ENCODE results near the gene LDHD.

The LDHD gene

DNA sequence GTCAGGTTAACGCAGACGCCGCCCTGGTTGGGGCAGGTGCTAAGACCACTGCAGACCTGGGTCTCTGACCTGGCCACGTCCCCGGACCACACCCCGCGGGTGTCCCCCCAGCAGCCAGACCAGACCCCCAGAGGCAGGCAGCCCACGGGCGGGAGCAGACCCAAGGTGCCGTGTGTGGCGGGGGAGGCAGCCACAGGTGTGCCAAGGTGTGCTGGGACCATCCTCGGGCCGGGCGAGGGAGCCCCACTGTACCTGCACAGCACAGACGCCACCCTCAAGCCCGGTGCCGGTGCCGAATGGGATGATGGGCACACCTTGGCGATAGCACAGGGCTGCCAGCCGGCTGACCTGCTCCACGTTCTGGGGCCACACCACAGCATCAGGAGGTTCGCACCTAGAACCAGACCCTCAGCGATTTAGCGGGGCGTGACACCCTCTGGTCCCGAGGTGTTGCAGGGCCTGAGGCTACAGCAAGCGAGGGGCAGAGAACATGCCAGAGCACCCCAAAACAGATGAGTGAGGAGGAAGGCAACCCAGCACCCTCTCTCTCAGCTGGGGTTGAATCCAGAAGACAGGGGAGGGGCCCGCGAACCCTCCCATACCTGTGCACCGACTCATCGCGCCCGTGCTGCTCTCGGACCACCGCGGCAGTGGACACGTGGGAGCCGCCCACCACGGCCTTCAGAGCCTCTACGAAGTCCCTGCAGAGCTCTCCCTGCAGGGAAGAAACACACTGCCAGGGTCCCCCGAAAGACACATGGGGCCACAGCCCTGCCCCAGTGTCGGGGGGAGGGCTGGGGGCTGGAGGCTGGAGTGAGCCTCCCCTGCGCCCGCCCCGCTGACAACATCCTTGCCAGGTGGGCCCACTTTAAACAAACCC lies 1.4 kb downstream of the LDHD start:
- no peak for DNase-seq (ENCODE audit: insufficient read length, low spot score)
- FAIRE-seq = no peak

DNA sequence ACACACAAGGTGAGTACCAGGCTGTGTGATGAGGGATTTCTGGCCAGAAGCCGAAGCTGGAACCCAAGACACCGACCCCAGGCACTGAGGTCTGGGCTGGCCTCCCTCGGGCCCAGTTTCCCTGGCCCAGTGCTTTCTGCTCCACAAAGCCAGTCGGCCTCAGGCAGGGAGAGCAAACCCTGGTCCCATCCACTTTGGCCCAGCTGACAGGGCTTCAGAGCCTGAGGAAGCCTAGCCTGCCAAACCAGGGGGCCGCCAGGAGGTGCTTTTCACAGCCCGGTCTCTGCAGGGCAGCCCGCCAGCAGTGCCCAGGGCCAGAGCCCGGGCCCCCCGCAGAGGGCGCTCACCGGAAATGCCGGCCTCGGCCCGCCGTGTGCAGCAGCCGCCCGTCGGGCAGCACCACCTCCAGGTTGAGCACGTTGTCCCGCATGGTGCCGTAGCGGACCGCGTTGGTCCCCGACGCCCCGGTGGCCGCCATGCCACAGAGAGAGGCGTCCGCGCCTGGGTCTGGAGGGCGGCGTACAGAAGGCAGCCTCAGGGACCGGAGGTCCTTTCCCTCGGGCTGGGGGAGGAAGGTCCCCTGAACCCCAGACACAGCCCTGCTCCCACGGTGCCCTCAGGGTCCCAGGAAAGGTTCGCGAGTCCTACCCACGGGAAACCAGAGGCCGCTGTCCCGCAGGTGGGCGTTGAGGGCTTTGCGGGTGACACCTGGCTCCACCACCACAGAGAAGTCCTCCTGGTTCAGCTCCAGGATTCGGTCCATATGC lies 2.2 kb downstream of the LDHD start:
- FAIRE-seq (no peak), DNase-seq (ENCODE audit: insufficient read length, low spot score) (no peak)

DNA sequence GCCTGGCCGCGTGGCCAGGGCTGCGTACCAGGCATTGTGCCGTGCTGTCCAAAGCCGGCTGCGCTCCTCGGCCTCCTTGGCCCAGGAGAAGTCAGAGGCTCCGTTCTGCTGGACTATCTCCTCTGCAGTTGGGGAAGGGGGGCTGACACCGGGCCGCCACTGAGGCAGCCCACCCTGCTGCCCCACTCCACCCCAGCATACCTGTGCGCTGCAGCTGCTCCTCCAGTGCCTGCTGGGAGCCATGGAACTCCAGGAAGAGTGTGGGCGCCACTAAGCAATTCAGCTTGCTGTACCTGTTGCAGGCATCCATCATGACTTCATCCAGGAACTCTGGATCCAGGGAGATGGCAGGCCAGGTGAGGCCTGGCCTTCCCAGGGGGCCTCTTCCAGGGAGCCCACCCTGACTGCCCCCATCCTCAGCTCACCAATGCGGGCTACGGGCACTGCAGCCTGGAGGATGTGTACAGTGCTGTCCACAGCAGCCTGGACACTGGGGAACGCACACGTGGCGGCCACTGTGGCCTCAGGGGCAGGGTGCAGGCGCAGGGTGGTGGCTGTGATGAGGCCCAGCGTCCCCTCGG lies 2.9 kb downstream of the LDHD start:
- DNase-seq (ENCODE audit: insufficient read length, low spot score) = no peak
- FAIRE-seq = no peak

DNA sequence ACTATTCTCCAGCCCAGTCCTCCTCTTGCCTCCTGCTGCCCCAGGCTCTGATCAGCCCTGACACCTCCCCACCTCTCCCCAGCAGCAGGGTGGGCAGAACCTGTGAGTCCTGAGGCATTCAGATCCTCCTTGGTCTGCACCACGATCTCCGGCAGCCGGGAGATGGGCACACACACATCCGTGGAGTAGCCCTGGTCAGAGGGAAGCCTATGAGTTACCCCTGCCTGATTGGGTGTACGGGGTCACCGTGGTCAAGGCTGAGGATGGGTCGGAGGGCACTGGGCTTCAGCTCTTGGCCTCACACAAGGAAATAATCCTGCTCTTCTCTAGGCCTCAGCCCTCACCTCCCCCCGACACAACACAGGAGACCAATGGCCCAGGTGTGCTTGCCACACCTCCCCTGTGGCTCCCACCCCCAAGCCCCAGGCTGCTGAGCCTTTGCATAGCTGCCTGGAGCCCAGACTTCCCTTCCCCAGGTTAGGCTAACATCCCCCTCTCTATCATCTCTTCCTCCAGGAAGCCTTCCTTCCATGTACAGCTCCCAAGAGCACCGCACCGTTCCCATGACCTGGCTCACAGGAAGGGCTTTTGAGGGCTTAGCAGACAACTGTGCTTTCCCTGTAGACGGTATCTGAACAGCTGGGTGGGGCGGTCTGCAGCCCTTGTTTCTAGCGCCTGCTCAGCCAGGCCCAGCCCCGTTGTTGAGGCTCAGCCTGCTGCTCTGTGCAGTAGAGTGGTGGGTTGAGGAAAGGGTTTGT lies 3.7 kb downstream of the LDHD start:
- DNase-seq (ENCODE audit: insufficient read length, low spot score) (no peak), FAIRE-seq (no peak)

DNA sequence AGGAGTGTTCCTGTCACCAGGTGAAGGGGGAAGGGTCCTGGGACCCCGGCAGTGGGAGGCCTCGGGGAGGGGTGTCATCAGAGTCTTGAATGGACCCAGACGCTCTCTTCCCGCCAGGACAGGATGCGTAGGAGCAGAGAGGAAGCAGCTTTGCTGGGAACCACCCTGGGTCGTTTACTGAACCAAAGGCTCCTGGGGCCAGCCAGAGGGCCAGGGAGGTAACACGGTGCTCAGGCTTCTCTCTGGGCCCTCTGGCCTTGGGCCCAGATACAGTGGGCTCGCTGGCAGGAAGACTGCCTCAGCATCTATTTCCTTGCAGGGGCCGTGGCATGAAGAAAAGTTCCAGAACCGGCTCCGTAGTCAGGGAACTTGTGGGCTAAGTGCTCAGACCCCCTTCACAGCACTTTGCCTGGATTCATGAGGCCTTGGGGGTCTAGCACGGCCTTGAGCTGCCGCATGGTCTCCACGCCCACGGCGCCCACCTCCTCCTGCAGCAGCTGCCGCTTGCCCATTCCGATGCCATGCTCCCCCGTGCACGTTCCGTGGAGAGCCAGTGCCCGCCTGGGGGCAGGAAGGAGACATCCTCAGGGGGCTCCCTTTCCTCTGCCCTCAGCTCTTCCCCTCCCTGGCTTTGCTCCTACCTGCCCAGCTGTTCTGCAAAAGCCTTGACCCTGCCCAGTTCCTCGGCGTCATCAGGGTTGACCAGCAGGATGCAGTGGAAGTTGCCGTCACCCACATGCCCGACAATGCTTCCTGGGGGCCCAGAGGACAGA lies 4.4 kb downstream of the LDHD start:
- DNase-seq (ENCODE audit: insufficient read length, low spot score) = no peak

DNA sequence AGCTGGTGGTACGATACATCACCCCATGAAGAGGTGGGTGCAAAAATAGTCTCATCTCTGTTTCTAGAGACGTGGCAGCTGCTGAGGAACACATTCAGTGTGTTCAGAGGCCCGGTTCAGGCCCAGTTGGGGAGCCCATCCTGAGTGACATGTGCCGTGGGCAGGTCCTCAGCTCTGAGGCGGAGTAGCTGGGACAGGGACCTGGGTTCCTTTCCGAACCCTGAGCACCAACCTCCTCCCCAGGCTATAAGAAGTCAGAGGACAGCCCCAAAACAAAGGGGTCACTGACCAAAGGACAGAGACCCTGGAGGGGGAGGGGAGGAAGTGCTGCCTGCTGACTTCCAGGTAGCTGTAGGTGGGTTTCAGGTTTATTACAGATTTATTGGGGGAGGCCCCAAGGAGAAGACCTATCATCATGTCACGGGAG lies 5.1 kb downstream of the LDHD start:
- FAIRE-seq = no peak
- no peak for DNase-seq (ENCODE audit: insufficient read length, low spot score)

More for the DNA sequence above, 4.4 kb downstream of the LDHD start:
- no peak for FAIRE-seq

DNA sequence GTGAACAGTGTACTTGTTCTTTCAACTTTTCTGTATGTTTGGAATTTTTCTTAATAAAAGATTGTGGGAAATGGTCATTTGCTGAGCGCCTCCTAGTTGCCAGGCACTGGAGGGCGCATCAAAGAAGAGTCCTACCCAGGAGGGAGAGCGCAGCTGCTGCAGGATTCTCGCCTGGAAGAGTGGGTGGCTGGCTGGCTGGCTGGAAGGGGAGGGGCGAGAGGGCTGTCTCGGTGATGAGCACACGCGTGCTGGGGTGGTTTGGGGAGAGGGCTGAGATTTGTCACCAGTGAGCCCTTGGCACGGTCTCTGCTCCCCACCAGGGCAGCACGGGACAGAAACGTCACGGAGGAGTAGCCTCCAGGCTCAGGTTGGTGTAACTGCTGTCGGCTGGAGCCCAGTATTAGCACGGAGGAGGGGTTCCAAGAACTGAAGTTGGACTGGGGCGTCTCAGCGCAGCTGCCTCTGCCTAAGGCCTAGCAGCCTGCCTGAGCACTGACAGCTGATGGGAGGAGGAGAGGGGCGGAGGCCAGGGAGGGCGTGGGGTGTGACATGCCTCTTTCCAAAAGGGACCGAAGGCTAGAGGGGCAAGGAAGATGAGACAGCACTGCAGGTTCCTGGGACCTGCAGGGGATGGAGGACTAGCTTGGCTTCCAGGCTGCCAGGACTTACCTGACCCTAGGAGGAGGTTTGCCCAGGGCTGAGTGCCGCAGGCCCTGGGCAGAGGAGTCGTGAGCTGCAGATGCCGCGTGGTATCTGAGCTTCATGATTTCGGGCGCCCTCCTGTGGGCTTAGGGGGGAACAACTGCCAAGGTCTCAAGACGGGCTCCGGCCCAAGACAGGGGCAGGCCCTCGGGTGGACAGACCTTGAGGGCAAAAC lies 5.7 kb downstream of the LDHD start:
- FAIRE-seq = peak; percentile 98
- peak; percentile 94 for DNase-seq (ENCODE audit: insufficient read length, low spot score)

DNA sequence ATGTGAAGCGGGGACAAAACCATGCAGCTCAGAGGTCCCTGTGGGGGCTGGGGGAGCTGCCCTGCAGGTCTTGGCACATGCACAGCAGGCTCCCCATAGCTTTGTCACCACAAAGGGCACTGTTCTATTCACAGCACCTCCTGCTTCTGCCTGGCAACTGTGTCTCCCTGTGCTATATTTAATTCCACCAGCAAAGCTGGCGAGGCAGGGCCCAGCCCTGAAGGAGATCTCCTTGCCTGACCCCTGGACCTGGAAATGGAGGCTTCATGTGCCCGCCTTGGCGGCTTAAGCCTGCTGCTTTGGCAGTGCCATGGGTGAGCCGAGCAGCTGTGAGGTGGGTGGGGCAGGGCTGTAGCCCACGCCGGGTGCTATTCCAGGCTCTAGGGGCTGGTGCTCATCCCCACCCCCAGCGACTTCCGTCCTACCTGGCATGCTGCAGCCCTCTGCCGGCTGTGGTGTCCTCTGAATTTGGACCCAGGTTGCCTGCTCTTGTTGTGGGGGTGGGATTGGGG lies 6.8 kb downstream of the LDHD start:
- peak; percentile 20 for FAIRE-seq

DNA sequence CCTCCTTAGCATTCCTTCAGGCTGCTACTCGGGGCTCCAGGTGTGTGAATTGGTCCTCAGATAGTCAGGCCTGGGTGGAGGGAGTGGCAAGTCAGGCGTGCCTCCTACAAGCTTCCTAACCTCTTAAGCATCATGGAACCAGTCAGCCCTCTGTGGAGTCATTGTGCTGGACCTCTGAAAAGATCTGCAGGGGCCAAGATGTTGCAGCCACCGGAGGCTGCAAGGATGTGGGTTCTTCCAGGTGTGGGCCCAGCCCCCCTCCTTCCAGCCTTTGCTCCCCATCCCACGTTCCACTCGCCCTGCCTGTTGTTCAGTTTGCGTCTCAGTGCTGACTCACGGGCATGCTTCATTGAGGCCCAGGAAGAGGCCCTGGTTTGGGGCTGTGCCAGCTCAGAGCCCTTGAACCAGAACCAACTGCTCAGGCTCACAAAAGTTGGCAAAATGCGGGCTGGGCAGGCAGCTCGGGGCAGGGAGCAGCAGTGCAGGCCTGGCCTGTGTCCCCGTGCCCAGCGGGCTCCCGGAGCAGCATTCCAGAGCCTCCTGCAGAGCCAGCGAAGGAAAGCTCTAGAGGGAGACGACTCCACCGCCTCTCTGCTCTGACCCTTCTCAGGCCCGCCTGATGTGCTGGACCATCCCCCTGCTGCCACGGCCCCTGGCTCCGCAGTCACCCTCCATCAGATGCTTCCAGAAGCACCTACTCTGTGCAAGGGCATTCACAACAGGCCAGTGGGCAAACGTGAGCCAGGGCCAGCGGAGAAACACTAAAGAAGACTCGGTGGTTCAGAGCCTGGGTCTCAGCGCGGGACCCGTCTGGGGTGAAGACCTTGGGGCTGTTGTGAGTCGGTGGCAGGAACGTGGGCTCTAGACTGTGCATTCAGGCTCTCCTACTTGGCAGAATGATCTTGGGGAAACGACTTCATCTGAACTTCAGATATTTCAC lies 7.5 kb downstream of the LDHD start:
- DNase-seq (ENCODE audit: insufficient read length, low spot score) (peak; percentile 91), FAIRE-seq (peak; percentile 92)

More for the DNA sequence above, 6.8 kb downstream of the LDHD start:
- no peak for DNase-seq (ENCODE audit: insufficient read length, low spot score)

DNA sequence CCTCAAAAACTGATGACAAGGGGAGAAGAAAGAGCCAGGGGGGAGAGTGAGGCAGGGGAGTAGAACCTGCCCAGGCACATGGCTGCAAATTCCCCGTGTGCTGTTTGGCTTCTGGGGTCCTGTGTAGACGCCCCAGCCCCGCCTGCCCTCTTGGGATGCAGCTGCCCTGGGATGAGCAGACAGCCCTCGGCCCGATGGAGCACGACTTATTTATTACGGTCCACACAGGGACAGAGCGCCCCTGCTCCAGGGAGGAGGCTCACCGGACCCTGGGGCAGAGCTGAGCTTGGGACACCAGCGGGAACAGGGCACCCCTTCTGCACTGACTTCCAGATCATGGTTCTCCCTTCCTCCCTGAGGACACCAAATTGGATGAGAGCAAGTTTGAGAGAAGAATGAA lies 9.1 kb downstream of the LDHD start:
- no peak for FAIRE-seq

DNA sequence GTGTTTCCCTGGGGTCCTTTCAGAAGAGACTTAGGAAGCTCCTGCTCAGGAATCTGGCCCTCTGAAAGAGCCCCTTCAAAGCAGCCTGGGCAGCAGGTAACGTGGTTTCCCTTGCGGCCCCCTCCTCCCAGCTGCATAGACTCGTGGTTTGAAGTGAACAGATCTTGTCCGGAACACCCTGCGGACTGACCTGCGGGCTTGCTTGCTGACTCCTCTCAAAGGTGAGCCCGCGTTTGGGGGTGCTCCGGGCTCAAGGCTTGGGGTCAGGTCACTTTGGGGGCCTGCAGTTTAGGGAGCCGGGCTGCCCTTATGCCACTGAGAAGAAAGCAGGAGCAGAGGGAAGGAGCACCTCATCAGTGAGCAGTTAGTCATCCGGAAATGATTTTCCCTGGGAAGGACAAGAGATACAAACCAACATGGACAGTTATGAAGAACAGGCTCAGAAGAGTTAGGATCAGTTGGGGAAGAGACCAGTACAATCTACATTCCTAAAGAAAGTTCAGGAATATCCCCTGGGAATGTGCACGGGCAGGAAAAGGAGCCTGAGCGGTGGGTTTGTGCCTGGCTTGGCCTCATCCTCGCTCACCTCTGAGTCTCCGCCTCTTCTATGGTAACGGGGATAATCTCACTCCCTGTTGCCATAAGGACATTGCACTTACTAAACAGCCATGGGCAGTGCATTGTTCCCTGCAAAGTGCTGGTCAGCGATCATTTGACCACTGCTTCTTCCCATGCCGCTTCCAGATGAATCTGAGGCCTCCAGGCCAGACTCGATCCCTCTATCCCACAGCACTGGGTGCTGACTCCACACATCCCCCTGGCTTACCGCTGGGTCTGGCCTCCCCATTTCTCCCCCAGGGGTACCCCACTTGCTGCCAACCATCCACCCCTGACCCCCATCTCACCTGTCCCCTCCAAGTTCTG lies 10.0 kb downstream of the LDHD start:
- no peak for DNase-seq (ENCODE audit: insufficient read length, low spot score)
- FAIRE-seq = peak; percentile 28

More for the DNA sequence above, 9.1 kb downstream of the LDHD start:
- no peak for DNase-seq (ENCODE audit: insufficient read length, low spot score)

DNA sequence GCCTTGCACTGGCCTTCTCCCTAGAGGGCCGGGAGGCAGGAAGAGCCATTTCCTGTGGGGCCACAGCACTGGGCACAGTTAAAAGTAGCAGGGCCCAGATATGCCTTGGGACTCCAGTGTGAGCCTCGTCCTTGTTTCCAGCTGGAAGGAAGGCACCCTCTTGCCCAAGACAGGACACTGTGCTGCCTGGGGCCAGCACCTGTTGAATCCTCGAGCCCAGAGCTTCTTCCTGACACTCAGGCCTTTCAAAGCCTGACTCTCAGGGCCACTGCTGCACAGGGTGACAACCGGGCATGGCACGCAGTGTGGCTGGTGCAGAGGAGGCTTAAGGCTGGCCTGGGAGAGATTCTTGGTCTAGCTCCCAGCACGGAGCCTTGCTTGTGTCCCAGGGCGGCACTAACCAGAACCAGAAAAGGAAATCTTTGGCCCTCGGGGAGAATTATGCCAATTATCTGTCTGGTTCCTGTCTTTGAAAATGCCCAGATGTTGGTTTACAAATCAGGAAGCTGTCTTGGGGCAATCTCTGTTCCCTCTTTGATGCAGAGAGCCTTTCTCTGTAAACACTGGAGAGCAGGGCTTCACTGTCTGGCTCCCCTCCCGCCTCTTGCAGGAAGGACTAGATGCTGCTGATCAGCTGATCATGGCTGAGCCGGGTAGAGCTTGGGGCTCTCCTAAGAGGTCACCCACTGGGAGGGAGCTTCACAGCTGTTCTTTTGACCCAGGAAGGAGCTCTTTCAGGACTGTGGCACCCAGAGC lies 11.1 kb downstream of the LDHD start:
- DNase-seq (ENCODE audit: insufficient read length, low spot score) (no peak), FAIRE-seq (no peak)

DNA sequence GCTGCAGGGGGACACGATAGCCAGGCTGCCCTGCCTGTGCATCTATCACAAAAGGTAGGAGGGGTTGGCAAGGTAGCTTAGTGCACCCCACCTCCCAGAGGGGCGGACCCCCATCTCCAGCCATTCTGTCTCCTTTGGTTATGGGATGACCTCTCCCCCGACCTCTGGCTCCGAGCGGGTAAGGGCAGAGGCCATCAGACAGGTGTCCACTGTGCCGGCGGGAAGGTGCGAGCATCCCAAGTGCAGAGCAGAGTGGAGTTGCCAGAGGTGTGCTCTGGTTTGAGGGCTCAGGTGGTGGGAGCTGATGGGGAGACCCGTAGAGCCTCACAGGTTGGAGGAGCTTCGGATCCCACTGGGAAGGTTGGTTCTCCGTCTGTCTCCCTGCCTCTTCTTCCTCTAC lies 11.7 kb downstream of the LDHD start:
- FAIRE-seq (no peak), DNase-seq (ENCODE audit: insufficient read length, low spot score) (no peak)

DNA sequence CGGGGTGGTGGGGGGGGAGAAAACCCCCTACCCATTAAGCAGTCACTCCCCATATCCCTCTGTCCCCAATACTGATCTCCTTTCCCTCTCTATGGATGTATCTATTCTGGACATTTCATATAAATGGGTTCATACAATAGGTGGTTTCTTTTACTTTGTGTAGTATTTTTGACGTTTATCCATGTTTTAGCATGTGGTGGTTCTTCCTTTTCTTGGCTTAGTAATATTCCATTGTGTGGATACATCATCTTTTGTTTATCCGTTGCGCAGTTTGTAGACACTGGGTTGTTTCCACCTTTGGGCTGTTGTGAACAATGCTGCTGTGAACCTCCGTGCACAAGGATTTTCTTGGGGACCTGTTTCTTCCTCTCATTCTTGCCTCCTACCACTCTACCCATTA lies 12.6 kb downstream of the LDHD start:
- FAIRE-seq = no peak
- DNase-seq (ENCODE audit: insufficient read length, low spot score) = no peak

DNA sequence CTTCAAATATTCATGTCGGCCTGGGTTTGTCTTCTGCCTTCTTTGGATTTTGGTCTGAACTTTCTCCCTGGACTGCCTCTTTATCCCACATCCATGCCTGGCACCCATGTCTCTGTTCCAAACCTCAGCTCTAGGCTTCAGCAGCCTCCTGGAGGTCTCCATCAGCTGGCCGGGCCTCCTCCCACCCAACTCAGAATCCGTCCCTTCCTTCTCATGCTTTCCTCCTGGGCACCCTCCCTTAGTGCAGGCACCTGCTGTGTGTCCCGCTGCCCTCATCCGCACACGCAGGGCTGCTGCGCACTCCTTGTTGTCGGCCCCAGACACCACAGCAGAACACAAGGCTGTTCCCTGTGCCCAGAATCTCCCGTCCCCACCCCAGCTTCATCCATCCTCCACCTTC lies 14.0 kb downstream of the LDHD start:
- DNase-seq (ENCODE audit: insufficient read length, low spot score) = no peak
- no peak for FAIRE-seq

DNA sequence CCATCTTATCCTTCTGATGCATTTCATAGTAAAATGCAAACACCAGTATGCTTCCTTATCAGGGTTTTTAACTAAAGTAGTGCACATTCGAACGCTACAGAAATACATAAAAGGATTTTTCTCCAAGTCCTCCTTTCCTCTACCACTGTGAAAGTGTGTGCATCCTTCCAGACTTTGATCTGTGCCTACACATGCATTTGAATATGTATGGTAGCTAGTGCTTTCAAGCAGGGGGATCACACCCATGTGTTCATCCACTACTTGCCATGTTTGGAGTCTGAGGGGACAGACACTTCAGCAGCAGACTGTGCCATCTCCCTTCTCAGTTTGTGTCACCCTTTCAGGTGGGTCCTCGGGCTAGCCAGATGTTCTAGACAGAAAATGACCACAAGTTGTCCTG lies 14.9 kb downstream of the LDHD start:
- no peak for DNase-seq (ENCODE audit: insufficient read length, low spot score)
- peak; percentile 77 for FAIRE-seq
